KOPT-K1 (cell line): Measurements from ENCODE around the gene TRERF1.
"Not testable (repeated sequence)": the region's sequence is repeated elsewhere in the genome, so short reads cannot be mapped to it uniquely, and the experiment has no call there.

ENCODE experiments used
- H3K27ac ChIP-seq: fragments of 200-600 bp; sonication (generic); 2 replicates; pipeline ENCODE4 v1.5.1; 2016; ENCODE audit warnings: antibody characterized with exemption, mild to moderate bottlenecking, low read depth, low read length; ENCODE audit not compliant: poor library complexity, severe bottlenecking
- H3K36me3 ChIP-seq: fragments of 200-600 bp; sonication (generic); 2 replicates; pipeline ENCODE4 v1.5.1; 2017; ENCODE audit warnings: antibody characterized with exemption, mild to moderate bottlenecking, low read length, moderate library complexity; ENCODE audit not compliant: insufficient read depth
- H3K9me3 ChIP-seq: fragments of 200-600 bp; sonication (generic); 2 replicates; pipeline ENCODE4 v1.5.1; 2017; ENCODE audit warnings: antibody characterized with exemption, low read length, mild to moderate bottlenecking; ENCODE audit not compliant: insufficient read depth, poor library complexity, severe bottlenecking

The TRERF1 gene

GRCh38 chr6:42192385-42192784 is 259.3 kb downstream of the TRERF1 start:
- H3K27ac ChIP-seq, H3K9me3 ChIP-seq, H3K36me3 ChIP-seq: not testable (repeated sequence)

DNA sequence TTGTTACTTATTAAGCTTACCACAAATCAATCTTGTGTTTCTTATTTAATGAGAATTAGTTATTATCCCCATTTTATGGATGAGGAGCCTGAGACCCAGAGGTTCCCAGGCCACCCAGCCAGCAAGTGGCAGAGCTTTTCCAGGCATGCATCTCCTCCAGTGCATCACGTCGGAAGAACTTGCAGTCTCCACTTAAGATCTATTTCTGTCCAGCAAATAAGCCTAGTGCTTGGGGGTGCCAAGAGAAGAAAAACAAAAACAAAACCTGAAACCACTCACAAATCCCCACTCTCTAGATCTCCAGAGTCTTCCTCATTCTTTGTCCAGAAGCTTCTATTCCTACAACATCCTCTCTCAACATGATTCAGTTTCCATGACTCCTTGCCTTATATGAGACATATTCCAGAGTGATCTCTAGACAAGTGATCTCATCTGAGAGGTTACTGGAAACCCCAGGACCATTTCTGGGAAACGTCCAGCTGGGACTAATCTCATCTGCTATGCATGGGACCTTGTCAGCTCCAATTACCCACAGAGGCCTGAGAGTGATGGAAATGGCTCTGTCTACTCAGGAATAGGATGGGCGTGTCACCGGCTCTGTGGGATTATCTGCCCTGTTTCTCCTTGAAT is 261.1 kb downstream of the TRERF1 start:
- no peak overlapping the region for H3K27ac ChIP-seq
- no peaks in the 10 kb centered on the region for H3K9me3 ChIP-seq
- H3K36me3 ChIP-seq = no peaks in the 10 kb centered on the region

DNA sequence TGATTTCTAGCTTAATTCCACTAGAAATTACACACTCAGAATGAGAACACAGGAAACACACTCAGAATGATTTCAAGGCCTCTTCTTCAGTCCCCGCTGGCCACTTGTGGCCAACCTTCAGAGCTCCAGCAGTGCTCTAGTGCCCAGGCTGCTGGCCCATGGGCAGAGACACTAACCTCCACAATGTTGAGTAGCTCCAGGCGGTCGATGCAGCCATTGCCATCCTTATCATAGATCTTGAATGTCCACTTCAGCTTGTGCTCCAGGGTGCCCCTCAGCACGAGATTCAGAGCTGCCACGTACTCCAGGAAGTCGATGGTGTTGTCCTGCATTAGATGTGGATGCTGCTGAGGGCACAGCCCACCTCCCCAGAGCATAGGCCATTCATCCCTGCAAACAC is 263.3 kb downstream of the TRERF1 start:
- Histone ChIP-seq H3K9me3 (no peaks in the 10 kb centered on the region), H3K36me3 (no peaks in the 10 kb centered on the region), H3K27ac (no peak overlapping the region)

- H3K27ac ChIP-seq = no peak overlapping the region
- H3K36me3 ChIP-seq = no peaks in the 10 kb centered on the region
- H3K9me3 ChIP-seq = no peaks in the 10 kb centered on the region
Observed at GRCh38 chr6:42185597-42185996, 266.1 kb downstream of the TRERF1 start.

DNA sequence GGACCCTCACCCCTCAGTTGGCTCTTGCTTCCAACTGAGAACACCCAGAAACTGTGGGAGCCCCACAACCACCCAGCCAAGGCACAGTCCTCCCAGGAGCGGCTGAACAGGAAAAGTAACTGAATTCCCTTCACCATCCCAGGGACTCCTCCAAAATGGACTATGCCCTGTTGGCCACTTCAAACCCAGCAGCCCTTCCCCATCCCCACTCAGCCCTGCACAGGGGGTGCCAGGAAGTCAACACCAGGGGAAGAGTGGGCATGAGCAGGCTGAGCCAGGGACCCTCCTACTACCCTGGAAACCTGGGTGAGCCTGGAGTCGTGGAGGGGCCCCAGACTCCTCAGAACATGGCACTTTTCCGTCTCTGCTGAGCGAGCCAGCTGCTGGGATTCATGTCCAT is 267.3 kb downstream of the TRERF1 start:
- Histone ChIP-seq H3K27ac (no peak overlapping the region), H3K9me3 (no peaks in the 10 kb centered on the region), H3K36me3 (no peaks in the 10 kb centered on the region)

DNA sequence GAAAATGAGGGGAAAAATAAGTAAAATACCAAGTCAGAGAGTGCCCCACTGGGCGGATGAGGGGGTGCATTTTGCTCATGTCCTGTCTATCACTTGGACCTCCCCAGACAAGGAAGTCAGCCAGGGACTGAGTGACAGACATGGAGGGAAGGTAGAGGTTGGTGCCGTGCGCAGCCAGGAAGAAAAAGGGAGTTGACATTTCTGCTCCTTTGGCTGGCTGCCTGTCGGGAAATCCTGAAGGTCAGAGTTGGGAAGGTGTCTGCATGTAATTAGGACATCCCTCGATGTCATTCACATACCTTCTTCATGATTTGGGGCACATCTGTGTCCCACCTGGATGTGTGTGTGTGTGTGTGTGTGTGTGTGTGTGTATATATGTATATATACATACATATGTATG is 269.6 kb downstream of the TRERF1 start:
- H3K9me3 ChIP-seq = no peaks in the 10 kb centered on the region
- H3K36me3 ChIP-seq = no peaks in the 10 kb centered on the region
- H3K27ac ChIP-seq = no peak overlapping the region

GRCh38 chr6:42179945-42180313 is 271.8 kb downstream of the TRERF1 start:
- no peaks in the 10 kb centered on the region for H3K36me3 ChIP-seq
- no peak overlapping the region for H3K27ac ChIP-seq
- H3K9me3 ChIP-seq = no peaks in the 10 kb centered on the region

DNA sequence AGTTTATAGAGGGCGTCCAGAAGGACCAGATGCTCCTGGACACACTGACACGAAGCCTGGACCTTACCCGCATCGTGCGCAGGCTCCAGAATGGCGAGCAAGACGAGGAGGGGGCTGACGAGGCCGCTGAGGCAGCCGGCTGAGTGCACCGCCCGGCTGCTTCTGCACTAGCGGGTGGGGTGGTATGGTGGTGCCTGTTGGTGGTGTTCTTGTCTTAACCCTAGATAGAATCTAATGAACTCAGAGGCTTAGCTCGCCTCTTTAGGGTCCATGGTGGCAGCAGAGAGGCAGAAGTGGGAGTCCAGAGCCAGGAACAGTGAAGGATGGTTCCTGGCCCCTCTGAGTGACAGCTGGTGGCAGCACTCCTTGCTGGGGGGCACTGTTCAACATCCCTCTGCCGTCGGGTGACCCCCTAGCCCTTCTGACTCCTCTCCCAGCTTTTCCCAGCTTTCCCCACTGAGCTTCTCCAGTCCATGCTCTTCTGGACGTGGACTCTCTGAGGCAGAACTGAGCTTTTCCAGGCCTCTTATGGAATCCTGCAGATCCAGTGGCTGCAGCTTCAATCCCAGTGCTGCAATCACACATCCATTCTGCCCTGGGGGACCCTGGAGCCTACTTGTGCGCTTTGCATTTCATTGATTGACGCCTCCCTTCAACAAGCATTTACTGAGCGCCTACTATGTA is 272.3 kb downstream of the TRERF1 start:
- no peaks in the 10 kb centered on the region for H3K9me3 ChIP-seq
- no peak overlapping the region for H3K27ac ChIP-seq
- H3K36me3 ChIP-seq = no peaks in the 10 kb centered on the region

DNA sequence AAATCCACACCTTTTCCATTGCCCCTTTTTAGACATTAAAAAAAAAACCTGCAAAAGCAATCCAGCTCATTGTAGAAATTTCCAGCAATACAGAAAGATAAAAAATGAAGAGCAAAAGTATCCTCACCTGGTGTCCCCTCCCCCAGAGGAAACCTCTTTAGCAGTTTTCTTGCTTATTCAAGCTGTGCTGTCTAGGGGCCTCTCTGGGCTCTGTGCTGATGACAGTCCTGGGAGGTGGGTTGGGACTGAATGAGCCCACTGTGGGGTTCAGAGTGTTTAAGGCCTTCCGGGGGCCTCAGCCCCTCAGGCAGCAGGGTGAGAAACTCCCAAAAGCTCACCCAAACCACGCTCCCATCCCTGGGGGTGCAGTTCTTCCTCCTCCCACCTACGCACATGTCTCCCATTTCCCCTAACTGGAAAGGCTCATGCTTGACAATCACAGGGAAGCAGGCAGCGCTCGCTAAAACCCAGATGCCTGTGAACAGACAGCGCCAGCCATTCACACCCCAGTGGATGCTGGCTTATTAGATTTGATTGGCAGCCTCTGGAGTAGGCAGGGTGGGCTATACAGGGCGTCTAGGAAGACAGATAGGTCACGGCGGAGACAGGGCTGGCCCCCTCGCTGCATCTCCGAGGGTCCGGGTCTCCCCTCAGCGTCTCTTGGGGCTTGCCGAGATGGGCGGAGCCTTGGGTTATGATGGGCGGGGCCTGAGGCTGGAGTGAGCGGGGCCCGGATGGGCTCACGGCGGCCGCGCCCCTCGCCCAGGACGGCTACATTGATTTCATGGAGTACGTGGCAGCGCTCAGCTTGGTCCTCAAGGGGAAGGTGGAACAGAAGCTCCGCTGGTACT is 274.0 kb downstream of the TRERF1 start:
- Histone ChIP-seq H3K9me3 (no peaks in the 10 kb centered on the region), H3K36me3 (no peaks in the 10 kb centered on the region), H3K27ac (no peak overlapping the region)

DNA sequence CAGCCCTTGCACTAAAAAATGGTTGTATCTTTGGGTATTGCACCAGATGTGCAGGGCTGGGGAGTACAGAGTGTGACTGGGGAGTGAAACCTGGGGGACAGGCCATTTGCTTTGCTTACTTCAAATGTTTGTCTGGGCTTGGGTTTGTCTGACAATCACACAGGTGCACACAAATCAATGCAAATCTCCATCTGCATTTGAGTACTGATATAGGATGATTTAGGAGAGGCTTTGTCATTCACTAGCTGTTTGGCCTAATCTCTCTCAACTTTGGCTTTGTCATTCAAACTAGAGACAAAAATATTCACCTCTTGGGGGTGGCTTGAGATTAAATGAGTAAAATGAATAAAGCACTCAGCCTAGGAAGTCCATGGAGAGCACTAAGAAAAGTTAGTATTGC is 274.7 kb downstream of the TRERF1 start:
- no peak overlapping the region for H3K27ac ChIP-seq
- no peaks in the 10 kb centered on the region for H3K36me3 ChIP-seq
- H3K9me3 ChIP-seq = no peaks in the 10 kb centered on the region

DNA sequence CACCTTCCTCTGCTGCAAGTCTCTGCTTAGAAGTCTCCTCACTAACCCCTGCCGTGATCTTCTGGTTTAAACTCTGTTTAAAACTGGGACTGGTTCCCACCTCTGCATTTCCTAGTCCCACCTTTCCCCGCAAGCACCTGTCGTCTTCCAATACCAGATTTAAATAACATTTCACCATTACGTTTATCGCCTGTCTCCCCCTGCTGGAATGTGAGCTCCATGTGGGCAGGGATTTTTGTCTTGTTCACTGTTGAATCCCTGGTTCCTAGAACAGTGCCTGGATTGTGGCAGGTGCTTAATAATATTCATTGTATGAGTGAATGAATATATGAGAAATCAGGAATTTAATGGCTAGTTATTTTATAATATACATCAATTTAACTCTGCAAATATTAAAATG is 275.9 kb downstream of the TRERF1 start:
- Histone ChIP-seq H3K27ac (no peak overlapping the region), H3K9me3 (no peaks in the 10 kb centered on the region), H3K36me3 (no peaks in the 10 kb centered on the region)
